HL-60 (cell line): ENCODE results near the gene PIGN.

Experiments
- CTCF ChIP-seq: IDR thresholded peaks from one replicate; pipeline ENCODE4 v1.5.1; 2011; ENCODE audit warnings: low read length, control low read depth, inconsistent platforms; ENCODE audit not compliant: insufficient read depth
- GABPA ChIP-seq: IDR thresholded peaks from 2 replicates; pipeline ENCODE4 v1.6.1; 2012; ENCODE audit warnings: low read depth
- REST ChIP-seq: IDR thresholded peaks from 2 replicates; pipeline ENCODE4 v1.6.1; 2012; ENCODE audit warnings: low read depth; ENCODE audit not compliant: insufficient replicate concordance

- TF ChIP-seq REST, result no peak
- no peak for TF ChIP-seq GABPA
- no peak for TF ChIP-seq CTCF
Observed at GRCh38 chr18:62070302-62070701, 116.6 kb downstream of the PIGN start.
